HG03469 (cell line): ENCODE data around the gene ITGAX.

ENCODE experiments used
- ATAC-seq: cut with Tn5 transposase; IDR thresholded peaks from one replicate; pipeline ENCODE4 v1.9.1; 2021; ENCODE audit warnings: mild to moderate bottlenecking, moderate library complexity, moderate number of reproducible peaks; ENCODE audit not compliant: unreplicated experiment

The ITGAX gene

DNA sequence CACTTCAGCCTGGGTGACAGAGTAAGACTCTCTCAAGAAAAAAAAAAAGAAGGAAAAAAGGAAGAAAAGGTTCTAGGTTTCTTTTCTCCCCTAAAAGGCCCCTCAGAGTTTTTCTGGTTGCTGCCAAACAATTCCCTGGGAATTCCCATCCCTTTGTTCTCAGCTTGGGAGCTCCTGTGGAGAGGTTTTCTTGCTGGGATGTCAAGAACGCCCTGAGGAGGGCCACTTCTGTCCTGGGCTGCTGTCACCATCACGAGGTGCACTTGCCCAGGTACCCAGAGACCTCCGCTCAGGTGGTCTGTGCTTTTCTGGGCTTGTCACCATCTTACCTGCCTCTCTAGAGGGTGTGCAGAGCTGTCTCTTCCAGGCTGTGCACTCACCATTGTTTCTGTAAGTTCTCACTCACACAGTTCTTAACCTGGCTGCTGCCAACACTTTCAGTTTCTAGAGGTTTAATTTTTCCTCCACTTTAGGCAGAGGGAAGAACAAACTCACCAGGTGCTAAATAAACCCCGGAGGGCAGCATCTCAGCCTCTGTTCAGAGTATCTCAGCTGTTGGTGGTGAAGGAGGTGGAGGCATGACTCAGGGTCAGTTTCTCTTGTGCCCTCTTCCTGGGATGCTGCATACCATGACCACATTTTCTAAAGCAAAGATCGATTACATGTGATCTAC lies 75.5 kb downstream of the ITGAX start:
- ATAC-seq, result no peak
